ENCODE data around the gene ITPRIP.

The ITPRIP gene

GRCh38 chr10:104336821-104337467 lies 1.3 kb downstream of the ITPRIP start:
- peak; percentile 4; the same call in 2 of the 3 replicates for ATAC-seq
- no peak for TF ChIP-seq ZNF70 (CRISPR knock-in tag; IDR thresholded peaks at IDR 0.05)
- TF ChIP-seq ZFP30 (CRISPR knock-in tag; IDR thresholded peaks at IDR 0.05): no peak
- TF ChIP-seq ESRRG (CRISPR knock-in tag; IDR thresholded peaks at IDR 0.05): no peak
- no peak for TF ChIP-seq TCF4 (CRISPR knock-in tag; IDR thresholded peaks at IDR 0.05; ENCODE audit: borderline replicate concordance)
- TF ChIP-seq PATZ1 (CRISPR knock-in tag; IDR thresholded peaks at IDR 0.05; ENCODE audit: borderline replicate concordance): no peak
- TF ChIP-seq, protein P1, sequence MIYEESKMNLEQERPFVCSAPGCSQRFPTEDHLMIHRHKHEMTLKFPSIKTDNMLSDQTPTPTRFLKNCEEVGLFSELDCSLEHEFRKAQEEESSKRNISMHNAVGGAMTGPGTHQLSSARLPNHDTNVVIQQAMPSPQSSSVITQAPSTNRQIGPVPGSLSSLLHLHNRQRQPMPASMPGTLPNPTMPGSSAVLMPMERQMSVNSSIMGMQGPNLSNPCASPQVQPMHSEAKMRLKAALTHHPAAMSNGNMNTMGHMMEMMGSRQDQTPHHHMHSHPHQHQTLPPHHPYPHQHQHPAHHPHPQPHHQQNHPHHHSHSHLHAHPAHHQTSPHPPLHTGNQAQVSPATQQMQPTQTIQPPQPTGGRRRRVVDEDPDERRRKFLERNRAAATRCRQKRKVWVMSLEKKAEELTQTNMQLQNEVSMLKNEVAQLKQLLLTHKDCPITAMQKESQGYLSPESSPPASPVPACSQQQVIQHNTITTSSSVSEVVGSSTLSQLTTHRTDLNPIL (CRISPR knock-in tag; IDR thresholded peaks at IDR 0.05; ENCODE audit: low read depth): no peak
- TF ChIP-seq ZC3H10 (CRISPR knock-in tag; IDR thresholded peaks at IDR 0.05): no peak
- TF ChIP-seq OSR1 (CRISPR knock-in tag; IDR thresholded peaks at IDR 0.05): no peak
- TF ChIP-seq CSDC2 (CRISPR knock-in tag; IDR thresholded peaks at IDR 0.05): no peak
- no peak for TF ChIP-seq SNAI2 (CRISPR knock-in tag; IDR thresholded peaks at IDR 0.05)

GRCh38 chr10:104334965-104335650 lies 3.2 kb downstream of the ITPRIP start:
- TF ChIP-seq ZFP3 (CRISPR knock-in tag; IDR thresholded peaks at IDR 0.05) (no peak), POU6F1 (CRISPR knock-in tag; IDR thresholded peaks at IDR 0.05; ENCODE audit: borderline replicate concordance, low read depth) (no peak), PPARA (CRISPR knock-in tag; IDR thresholded peaks at IDR 0.05; ENCODE audit: borderline replicate concordance) (no peak), TCF4 (CRISPR knock-in tag; IDR thresholded peaks at IDR 0.05; ENCODE audit: borderline replicate concordance) (no peak), TSHZ2 (CRISPR knock-in tag; IDR thresholded peaks at IDR 0.05) (no peak), RARB (CRISPR knock-in tag; IDR thresholded peaks at IDR 0.05) (no peak), ZFP30 (CRISPR knock-in tag; IDR thresholded peaks at IDR 0.05) (no peak), SNAI2 (CRISPR knock-in tag; IDR thresholded peaks at IDR 0.05) (no peak), ZNF565 (CRISPR knock-in tag; conservative IDR thresholded peaks at IDR 0.05; ENCODE audit: low read depth) (no peak), OSR1 (CRISPR knock-in tag; IDR thresholded peaks at IDR 0.05) (no peak), GLIS3 (CRISPR knock-in tag; IDR thresholded peaks at IDR 0.05) (no peak), ZNF8 (CRISPR knock-in tag; IDR thresholded peaks at IDR 0.05) (no peak), ARNTL (CRISPR knock-in tag; IDR thresholded peaks at IDR 0.05; ENCODE audit: borderline replicate concordance, low read depth) (no peak), CSDC2 (CRISPR knock-in tag; IDR thresholded peaks at IDR 0.05) (no peak), ISL1 (CRISPR knock-in tag; IDR thresholded peaks at IDR 0.05) (no peak), ZNF70 (CRISPR knock-in tag; IDR thresholded peaks at IDR 0.05) (no peak), ESRRG (CRISPR knock-in tag; IDR thresholded peaks at IDR 0.05) (no peak)
- TF ChIP-seq, protein P2, sequence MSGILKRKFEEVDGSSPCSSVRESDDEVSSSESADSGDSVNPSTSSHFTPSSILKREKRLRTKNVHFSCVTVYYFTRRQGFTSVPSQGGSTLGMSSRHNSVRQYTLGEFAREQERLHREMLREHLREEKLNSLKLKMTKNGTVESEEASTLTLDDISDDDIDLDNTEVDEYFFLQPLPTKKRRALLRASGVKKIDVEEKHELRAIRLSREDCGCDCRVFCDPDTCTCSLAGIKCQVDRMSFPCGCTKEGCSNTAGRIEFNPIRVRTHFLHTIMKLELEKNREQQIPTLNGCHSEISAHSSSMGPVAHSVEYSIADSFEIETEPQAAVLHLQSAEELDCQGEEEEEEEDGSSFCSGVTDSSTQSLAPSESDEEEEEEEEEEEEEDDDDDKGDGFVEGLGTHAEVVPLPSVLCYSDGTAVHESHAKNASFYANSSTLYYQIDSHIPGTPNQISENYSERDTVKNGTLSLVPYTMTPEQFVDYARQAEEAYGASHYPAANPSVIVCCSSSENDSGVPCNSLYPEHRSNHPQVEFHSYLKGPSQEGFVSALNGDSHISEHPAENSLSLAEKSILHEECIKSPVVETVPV (CRISPR knock-in tag; IDR thresholded peaks at IDR 0.05): no peak
- ATAC-seq: no peak
